D341Med (cell line): ENCODE measurements around the gene S100A12.

Experiments
- DNase-seq: peaks from one replicate; pipeline ENCODE4 v3.0.0; 2012; ENCODE audit warnings: low spot score

Gene S100A12

GRCh38 chr1:153397051-153397923, 21.9 kb upstream of the S100A12 start:
- no peak for DNase-seq

GRCh38 chr1:153396461-153396860, 21.0 kb upstream of the S100A12 start:
- no peak for DNase-seq

- DNase-seq = no peak
Observed at GRCh38 chr1:153395776-153396175, 20.4 kb upstream of the S100A12 start.

- no peak for DNase-seq
Observed at GRCh38 chr1:153395136-153395685, 19.8 kb upstream of the S100A12 start.

- DNase-seq = no peak
Observed at GRCh38 chr1:153394391-153394790, 19.0 kb upstream of the S100A12 start.

GRCh38 chr1:153393926-153394325, 18.5 kb upstream of the S100A12 start:
- no peak for DNase-seq

- no peak for DNase-seq
Observed at GRCh38 chr1:153392822-153393221, 17.4 kb upstream of the S100A12 start.

- DNase-seq = no peak
Observed at GRCh38 chr1:153392258-153392657, 16.8 kb upstream of the S100A12 start.

- no peak for DNase-seq
Observed at GRCh38 chr1:153390938-153391710, 15.7 kb upstream of the S100A12 start, which contains the start of gene S100A8. TSS of gene S100A8 (minus strand) at chr1:153391073. CDS start at chr1:153390535, 538 bp downstream.

GRCh38 chr1:153389973-153390879, 14.8 kb upstream of the S100A12 start:
- no peak for DNase-seq

- DNase-seq = no peak
Observed at GRCh38 chr1:153389401-153389800, 14.0 kb upstream of the S100A12 start.

- no peak for DNase-seq
Observed at GRCh38 chr1:153387785-153388184, 12.4 kb upstream of the S100A12 start.

GRCh38 chr1:153387001-153387400, 11.6 kb upstream of the S100A12 start:
- no peak for DNase-seq

- DNase-seq = no peak
Observed at GRCh38 chr1:153386500-153386901, 11.1 kb upstream of the S100A12 start.

- no peak for DNase-seq
Observed at GRCh38 chr1:153384958-153385580, 9.6 kb upstream of the S100A12 start.

GRCh38 chr1:153380711-153381110, 5.3 kb upstream of the S100A12 start:
- DNase-seq = no peak

- DNase-seq = no peak
Observed at GRCh38 chr1:153379591-153379990, 4.2 kb upstream of the S100A12 start.

GRCh38 chr1:153374071-153374470, 1.4 kb downstream of the S100A12 start:
- no peak for DNase-seq

GRCh38 chr1:153372571-153372970, 2.9 kb downstream of the S100A12 start:
- DNase-seq = no peak

GRCh38 chr1:153371231-153371630, 4.2 kb downstream of the S100A12 start:
- no peak for DNase-seq

- DNase-seq = no peak
Observed at GRCh38 chr1:153370146-153370545, 5.3 kb downstream of the S100A12 start.
